ENCODE results near the gene SCFD2.

The SCFD2 gene

DNA sequence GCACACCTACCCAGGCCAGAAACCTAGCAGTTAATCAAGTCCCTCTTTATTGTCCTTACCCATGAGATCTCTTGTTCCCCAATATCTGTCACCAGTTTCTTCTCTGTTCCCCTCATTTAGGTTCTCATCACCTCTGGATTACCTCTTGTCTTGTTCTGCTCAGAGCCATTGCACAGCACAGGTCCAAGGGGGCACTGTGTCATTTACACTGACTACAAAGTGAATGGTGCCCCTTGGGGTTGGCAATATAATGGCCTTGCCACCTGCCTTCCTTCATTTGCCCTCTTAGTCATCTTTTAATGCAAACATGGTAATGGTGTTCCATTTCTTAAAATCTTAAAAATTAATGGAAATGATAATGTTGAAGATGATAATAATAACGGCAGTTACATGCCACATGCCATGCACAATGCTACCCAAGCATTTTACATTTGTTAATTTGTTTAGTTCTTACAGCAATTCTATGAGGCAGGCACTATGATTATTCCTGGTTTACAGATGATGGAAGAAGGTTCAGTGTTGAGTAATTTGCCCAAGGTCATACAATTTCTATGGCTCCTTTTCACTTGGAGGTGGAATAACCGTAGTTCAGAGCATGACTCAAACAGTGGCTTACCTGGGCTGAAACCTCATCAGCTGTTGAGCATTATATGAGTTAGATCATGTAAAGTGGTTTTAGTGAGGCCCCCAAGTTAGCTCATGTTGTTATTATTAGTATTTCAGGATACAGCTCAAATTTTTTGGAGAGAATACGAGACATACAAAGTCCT lies 385.9 kb downstream of the SCFD2 start:
- no peak for DNase-seq

GRCh38 chr4:52979020-52979419 lies 386.8 kb downstream of the SCFD2 start:
- DNase-seq: no peak

DNA sequence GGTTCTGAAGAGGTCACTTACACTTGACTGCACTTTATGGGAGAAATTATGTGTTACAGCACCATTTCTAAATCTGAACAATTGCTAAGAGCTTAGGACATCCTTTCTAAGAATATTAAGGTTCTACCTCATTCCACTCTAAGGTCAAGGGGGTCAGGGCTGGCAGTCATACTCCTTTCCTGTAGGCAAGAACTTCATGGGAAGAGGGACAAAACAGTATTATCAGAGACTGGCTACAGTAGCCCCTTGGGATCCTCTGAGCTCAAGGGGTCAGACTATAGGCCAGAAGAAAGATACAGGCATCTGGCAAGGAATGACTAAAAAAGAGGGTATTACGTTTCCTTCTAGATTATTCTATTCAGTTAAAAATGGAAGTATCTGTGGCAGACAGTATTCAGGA lies 388.6 kb downstream of the SCFD2 start:
- no peak for DNase-seq

GRCh38 chr4:52976523-52977230 lies 389.2 kb downstream of the SCFD2 start:
- DNase-seq: no peak

DNA sequence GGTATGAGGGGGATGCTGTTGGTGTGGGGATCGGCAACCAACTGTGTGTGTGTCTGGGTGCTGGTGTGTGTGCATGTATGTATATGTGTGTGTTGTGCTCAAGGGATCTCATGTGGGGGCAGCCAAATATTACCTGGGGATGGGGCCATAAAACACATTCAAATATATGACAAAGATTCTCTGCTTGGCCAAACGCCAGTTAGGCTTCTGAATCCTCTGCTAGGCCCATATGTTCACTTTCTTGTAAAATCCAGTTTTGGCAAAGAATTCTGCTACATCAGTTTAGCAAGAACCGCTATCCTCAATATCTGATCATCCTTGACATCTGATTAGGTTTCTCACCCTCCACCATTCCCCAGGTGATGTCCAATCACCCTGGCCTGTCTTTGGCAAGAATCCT lies 397.2 kb downstream of the SCFD2 start:
- DNase-seq: no peak

DNA sequence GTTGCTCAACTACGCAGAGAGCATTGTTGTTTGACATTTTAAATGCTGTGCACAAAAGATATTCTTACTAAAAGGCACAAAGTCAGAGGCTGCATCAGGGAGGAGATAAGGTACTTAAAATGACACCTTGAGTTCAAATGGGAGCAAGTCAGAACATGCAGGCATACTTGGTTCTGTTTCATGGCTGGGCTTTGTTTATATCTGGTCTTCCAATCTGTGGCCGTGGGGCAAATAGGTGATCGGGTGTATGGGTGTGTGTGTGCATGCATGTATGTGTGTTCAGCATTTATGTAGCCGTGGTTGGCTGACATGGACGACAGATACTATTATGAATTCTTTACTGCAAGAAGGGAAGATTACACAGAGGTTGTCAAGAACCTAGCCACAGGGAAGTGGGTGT lies 397.6 kb downstream of the SCFD2 start:
- DNase-seq: no peak

GRCh38 chr4:52966781-52967180 lies 399.1 kb downstream of the SCFD2 start:
- no peak for DNase-seq

DNA sequence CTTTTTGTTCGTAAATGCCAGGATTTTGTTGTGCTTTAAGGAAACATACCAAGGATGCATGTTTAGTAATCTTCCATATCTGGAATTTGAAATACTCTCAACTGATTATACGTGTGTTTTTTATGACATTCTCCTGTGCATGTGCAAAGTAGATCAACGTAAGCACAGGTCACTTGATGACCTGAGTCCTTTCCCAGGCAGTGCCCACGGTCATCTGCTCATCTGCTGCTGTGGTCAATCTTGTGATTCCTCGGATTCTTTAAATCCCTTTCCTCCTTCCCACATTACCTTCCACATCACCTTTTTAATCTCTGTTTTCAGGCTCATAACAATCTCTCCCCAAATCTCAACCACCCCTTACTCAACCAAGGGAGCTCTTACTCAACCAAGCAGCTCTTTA lies 399.7 kb downstream of the SCFD2 start:
- no peak for DNase-seq

GRCh38 chr4:52964561-52965101 lies 401.2 kb downstream of the SCFD2 start:
- DNase-seq: no peak

DNA sequence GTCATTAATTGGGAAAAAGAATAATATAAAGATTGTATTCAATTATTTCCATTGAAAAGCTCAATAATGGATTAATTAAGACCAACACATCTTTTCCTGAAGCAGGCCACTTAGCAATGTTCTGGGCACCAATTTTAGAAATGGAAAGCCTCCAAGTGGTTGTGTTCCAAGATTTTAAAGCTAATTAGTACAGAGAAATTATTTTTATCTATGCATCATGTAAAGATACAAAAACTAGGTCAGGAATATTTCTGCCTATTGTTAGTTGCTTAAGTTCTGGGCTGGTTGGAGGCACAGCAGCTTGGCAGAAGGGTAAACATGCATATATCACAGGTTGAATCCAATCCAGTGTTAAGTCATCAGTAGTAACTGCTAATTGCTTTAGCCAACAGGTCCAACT lies 401.9 kb downstream of the SCFD2 start:
- no peak for DNase-seq

DNA sequence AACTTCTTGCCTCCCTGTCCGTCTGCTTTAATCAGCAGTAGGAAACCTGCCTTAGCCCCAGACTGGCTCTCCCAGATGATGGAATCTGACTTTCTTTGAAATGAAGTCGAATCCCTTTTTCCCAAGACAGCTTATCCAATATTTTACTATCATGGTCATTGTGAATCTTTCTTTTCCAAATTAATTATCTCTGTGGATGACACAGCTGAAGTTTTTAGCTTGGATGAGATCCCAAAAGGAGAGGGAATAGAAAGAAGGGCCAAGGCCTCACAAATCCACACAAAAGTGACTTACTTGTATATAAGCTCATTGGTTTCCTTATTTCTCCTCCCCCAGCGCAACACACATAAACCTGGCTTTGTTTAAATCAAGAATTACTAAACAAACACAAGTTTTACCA lies 403.1 kb downstream of the SCFD2 start:
- DNase-seq: no peak

DNA sequence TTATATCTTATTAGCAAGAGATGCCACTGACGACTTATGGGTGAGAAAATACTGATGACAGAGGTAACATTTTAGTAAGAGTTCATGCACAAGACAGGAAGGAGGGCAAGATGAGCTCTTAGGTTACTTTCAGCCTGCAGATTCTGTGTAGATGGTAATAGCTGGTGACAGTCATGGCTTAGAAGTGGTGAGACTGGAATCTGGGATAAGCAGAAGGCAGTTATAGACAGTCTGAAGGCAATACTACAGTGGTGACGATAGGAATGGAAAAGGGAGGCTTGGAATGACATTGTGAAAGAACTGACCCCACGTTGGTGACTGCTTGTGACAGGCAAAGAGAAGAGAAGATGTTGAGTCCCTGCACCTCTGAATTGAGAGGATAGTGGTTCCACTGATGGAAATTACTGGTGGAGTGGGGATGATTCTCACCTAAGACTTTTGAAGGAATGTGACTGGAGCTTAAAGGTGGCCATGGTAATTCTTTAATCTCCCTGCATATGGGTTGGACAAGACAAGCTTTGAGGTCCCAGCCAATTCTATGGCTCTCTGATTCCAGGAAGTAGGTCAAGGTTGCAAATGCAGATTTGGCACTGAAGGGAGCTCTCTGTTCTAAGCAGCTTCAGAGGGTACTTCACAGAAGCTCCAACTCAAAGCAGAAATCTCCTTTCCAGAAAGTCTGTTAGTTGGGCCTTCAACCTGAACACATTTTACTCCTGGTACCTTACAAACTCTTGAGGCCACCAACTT lies 404.0 kb downstream of the SCFD2 start:
- no peak for DNase-seq

DNA sequence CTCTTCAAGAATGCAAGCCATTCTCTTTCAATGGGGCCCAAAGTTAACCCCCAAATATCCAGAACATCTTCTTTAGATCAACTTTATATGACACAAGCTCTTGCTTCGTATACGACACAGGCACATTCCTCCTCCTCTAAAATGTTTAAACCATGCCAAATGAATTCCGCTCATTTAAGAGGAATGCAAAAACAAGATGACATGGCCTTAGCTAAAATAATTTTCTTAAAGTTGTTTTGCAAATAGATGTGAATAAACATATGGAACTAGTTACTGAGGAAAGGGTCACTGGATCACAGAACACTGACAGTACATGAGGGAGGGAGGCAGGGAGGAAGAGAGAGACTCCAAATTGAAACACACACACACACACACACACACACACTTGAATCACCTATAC lies 406.3 kb downstream of the SCFD2 start:
- DNase-seq: no peak

- no peak for DNase-seq
Measured at GRCh38 chr4:52957835-52958631, 407.8 kb downstream of the SCFD2 start.

DNA sequence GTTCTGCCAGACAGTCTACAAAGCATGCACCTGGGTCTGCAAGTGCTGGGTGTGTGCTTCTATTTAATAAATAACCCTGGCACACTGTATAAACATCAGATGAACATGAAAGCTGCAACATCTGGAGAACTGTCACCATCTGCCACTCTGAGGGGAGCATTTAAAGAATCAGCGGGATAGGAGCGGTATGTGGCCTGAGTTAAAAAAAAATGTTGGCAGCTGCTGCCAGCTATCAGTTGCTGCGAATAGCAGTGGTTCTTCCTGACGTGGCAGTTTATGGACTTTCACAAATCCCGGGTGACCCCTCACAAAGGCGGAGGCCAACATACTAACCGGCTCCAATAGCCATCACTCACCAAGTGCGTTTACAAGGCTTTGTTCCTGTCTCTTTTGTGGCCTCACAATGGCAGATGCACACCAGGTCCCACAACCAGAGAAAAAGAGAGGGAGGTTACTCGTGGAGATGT lies 408.6 kb downstream of the SCFD2 start:
- no peak for DNase-seq

DNA sequence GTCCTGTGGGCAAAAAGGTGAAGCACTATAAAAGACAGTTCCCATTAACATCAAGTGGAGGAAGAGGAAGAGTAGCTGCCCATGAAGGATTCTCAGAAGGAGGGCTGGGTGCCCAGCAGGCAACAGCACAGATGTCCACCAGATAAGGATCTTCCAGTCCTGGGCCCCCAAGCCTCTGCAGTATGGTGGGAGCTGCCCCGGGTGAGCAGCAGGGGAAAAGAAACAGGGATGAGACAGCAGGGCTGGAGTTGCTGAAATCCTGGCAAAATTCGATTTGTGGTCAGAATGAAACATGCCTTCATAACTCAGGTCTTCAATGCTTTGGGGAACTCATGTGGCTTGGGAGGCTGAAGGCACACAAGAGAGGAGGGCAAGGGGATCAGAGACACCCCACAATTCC lies 409.2 kb downstream of the SCFD2 start:
- DNase-seq: no peak

DNA sequence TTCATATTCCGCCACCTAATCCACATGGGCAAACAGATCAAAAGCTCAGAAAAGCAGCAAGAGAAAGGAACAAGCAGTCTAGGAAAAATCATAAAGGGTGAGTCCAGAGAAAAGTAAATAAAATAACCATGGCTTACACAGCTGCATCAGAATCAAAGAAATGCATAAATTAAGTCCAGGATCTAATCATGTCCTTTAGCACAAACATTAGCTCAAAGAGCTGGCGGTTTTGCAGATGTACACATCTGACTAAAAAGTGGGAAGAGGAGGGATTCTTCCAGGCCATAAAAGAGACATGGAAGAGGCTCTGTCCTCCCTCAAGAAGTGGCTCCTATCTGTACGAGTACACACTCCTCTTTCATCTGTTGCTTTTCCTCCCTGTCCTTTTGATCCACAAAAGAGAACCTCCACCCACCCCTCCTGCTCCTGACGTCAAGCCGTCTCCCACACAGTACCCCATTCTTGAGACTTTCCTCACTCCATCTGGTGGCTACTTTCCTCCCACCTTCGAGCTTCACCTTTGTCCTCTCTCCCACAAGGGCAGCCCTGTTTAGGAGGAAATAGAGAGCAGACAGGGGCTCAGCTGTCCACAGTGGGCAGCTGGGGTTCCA lies 411.2 kb downstream of the SCFD2 start:
- DNase-seq: no peak

DNA sequence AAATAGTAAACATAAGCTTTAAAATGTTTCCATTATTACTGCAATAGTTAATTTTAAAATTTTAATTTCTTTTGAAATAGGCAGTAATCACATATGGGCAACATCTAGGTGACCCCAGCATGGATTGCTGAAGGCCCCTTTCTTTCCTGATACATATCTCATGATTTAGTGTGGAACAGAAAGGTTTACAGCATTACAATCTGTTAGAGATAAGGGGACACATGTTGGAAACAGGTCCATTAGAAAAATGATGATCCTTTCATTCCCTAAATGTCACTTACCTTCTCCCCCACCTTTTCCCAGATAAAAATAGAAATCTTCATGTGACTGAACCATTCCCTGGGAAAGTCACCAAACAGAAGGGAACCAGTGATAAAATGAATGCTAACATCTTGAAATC lies 413.3 kb downstream of the SCFD2 start:
- DNase-seq: no peak

DNA sequence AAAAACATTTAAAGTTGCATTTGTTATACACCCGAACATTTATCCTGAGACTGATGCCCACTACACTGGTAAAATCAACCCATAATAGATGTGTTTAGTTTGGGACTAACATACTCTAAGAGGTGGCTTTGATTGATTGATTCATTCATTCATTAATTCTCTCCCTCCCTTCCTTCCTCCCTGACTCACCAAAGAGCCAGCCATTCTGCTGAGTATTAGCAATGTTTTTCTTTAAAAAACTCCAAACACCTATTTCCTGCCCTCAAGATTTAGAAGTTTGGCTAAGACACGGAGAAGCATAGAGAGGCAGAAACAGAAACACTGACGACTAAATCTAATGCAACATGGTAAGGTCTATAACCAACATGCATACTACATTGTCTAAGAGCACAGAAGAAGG lies 414.8 kb downstream of the SCFD2 start:
- no peak for DNase-seq

DNA sequence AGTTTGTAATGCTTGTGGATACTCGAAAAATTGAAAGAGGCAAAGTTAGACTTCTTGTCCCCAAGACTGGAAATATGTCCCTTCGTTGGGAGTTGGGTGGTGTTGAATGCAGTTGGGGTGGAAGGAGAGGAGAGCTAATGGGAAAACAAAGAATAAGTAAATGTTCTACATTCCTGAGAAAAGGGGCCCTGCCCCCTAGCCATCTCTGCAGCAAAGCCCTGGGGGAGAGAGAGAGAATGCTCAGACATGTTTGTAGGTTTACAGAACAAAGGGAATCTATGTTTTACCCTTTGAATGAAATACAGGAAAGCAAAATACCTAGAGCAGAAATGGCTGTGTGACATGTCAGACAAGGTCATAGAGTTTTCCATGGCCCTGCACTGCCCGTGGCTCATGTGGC lies 415.6 kb downstream of the SCFD2 start:
- DNase-seq: no peak

- DNase-seq: no peak
Measured at GRCh38 chr4:52949336-52949735, 416.5 kb downstream of the SCFD2 start.

DNA sequence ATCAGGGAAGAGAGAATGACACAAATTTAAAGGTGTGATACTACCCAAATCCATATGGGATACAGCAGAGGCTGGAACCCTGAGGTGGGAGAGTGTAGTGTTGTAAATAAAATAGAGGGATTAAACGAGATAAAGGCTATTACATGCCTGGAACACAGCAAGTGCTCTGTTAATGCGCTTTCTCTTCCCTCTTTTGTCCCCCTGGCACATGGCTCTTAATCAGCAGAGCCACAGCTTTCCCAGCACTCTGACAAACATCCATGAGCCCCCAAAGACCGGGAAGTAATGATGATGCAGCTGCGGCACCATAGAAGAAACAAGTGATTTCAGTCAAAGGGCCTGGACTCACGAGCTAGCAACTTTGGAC lies 417.8 kb downstream of the SCFD2 start:
- no peak for DNase-seq
